Measurements from ENCODE around the gene FRMD4B.
A peak's percentile ranks its signal among the peaks of the same experiment; 100 is the strongest.
"Not testable (repeated sequence)": the region's sequence is repeated elsewhere in the genome, so short reads cannot be mapped to it uniquely, and the experiment has no call there.

The FRMD4B gene

GRCh38 chr3:69283913-69284611 is 101.8 kb downstream of the FRMD4B start:
- DNase-seq (ENCODE audit: low read depth), result no peak

GRCh38 chr3:69283496-69283895 is 102.4 kb downstream of the FRMD4B start:
- no peak for DNase-seq (ENCODE audit: low read depth)

GRCh38 chr3:69282181-69282580 is 103.7 kb downstream of the FRMD4B start:
- peak; percentile 61 for DNase-seq (ENCODE audit: low read depth)

- DNase-seq (ENCODE audit: low read depth), result not testable (repeated sequence)
These were observed 108.5 kb downstream of the FRMD4B start for GRCh38 chr3:69277403-69277802.

GRCh38 chr3:69276884-69277283 is 109.0 kb downstream of the FRMD4B start:
- DNase-seq (ENCODE audit: low read depth), result peak; percentile 48

GRCh38 chr3:69276191-69276590 is 109.7 kb downstream of the FRMD4B start:
- not testable (repeated sequence) for DNase-seq (ENCODE audit: low read depth)

- peak; percentile 90 for DNase-seq (ENCODE audit: low read depth)
These were observed 112.0 kb downstream of the FRMD4B start for GRCh38 chr3:69273896-69274295.

- DNase-seq (ENCODE audit: low read depth), result peak; percentile 26
These were observed 113.3 kb downstream of the FRMD4B start for GRCh38 chr3:69272556-69272955.

GRCh38 chr3:69271098-69271497 is 114.8 kb downstream of the FRMD4B start:
- no peak for DNase-seq (ENCODE audit: low read depth)

GRCh38 chr3:69266585-69266984 is 119.3 kb downstream of the FRMD4B start:
- no peak for DNase-seq (ENCODE audit: low read depth)

- DNase-seq (ENCODE audit: low read depth), result not testable (repeated sequence)
These were observed 119.8 kb downstream of the FRMD4B start for GRCh38 chr3:69266071-69266470.

- DNase-seq (ENCODE audit: low read depth), result not testable (repeated sequence)
These were observed 125.0 kb downstream of the FRMD4B start for GRCh38 chr3:69260843-69261405.

GRCh38 chr3:69260216-69260787 is 125.6 kb downstream of the FRMD4B start:
- DNase-seq (ENCODE audit: low read depth), result no peak

GRCh38 chr3:69259125-69259524 is 126.8 kb downstream of the FRMD4B start:
- DNase-seq (ENCODE audit: low read depth), result no peak

- no peak for DNase-seq (ENCODE audit: low read depth)
These were observed 130.0 kb downstream of the FRMD4B start for GRCh38 chr3:69255928-69256327.

GRCh38 chr3:69254351-69254750 is 131.5 kb downstream of the FRMD4B start:
- DNase-seq (ENCODE audit: low read depth), result no peak

- DNase-seq (ENCODE audit: low read depth), result no peak
These were observed 133.3 kb downstream of the FRMD4B start for GRCh38 chr3:69252631-69253030.

- DNase-seq (ENCODE audit: low read depth), result no peak
These were observed 133.7 kb downstream of the FRMD4B start for GRCh38 chr3:69252141-69252540.

- DNase-seq (ENCODE audit: low read depth), result peak; percentile 26
These were observed 134.6 kb downstream of the FRMD4B start for GRCh38 chr3:69251078-69251805.

- DNase-seq (ENCODE audit: low read depth), result no peak
These were observed 135.9 kb downstream of the FRMD4B start for GRCh38 chr3:69250014-69250413.

- DNase-seq (ENCODE audit: low read depth), result no peak
These were observed 136.9 kb downstream of the FRMD4B start for GRCh38 chr3:69249001-69249400.

- no peak for DNase-seq (ENCODE audit: low read depth)
These were observed 137.5 kb downstream of the FRMD4B start for GRCh38 chr3:69248436-69248835.

- DNase-seq (ENCODE audit: low read depth), result no peak
These were observed 139.3 kb downstream of the FRMD4B start for GRCh38 chr3:69246612-69247011.
